PC-9 (cell line): ENCODE results near the gene POU2AF1. TPM values are rescaled to one million over a fixed set of nuclear protein-coding genes. Genes with fewer than 3 reads are reported as not detected.

Source experiments
- BruUV-seq: library from RNA; stranded (reverse); fragments of 400-500 nt; replicated peaks from 2 replicates; lab custom pipeline; 2021; lab: Mats Ljungman, UMichigan
- CTCF ChIA-PET: fragments of 300-600 bp; sonication (Branson Sonifier 250); formaldehyde crosslinking; loops from one replicate; lab custom pipeline; 2022; ENCODE audit warnings: antibody characterized with exemption; lab: Charles Lee
- POLR2A ChIA-PET: fragments of 300-600 bp; sonication (Branson Sonifier 250); formaldehyde crosslinking; loops from one replicate; lab custom pipeline; 2022; ENCODE audit warnings: antibody characterized with exemption; ENCODE audit not compliant: unreplicated experiment; lab: Charles Lee
- DNase-seq, 2 experiments: peaks; one replicate each; pipeline versions ENCODE4 v3.0.0 to v3.0.0-alpha.2; 2015 to 2022; ENCODE audit warnings: mixed read lengths in 1 of 2
- H2AFZ ChIP-seq: fragments of 200-600 bp; sonication (generic); 2 replicates; pipeline ENCODE4 v1.8.1; 2017; ENCODE audit warnings: antibody characterized with exemption
- H3F3A ChIP-seq: fragments of 200-600 bp; sonication (generic); 2 replicates; pipeline ENCODE4 v1.8.1; 2017; ENCODE audit warnings: antibody characterized with exemption, mild to moderate bottlenecking, low read depth; ENCODE audit not compliant: insufficient read depth
- H3K27ac ChIP-seq: fragments of 200-600 bp; sonication (generic); 2 replicates; pipeline ENCODE4 v1.6.1; 2016; ENCODE audit warnings: mixed run types
- H3K27me3 ChIP-seq: fragments of 200-600 bp; sonication (generic); 2 replicates; pipeline ENCODE4 v1.6.1; 2016; ENCODE audit warnings: low read depth, mixed run types; ENCODE audit not compliant: insufficient read depth
- H3K36me3 ChIP-seq: fragments of 200-600 bp; sonication (generic); 2 replicates; pipeline ENCODE4 v1.6.1; 2016; ENCODE audit warnings: low read depth, mixed run types
- H3K4me1 ChIP-seq: fragments of 200-600 bp; sonication (generic); replicated peaks from 2 replicates; pipeline ENCODE4 v1.6.1; 2016; ENCODE audit warnings: mixed run types; ENCODE audit not compliant: insufficient read depth
- H3K4me2 ChIP-seq: fragments of 200-600 bp; sonication (generic); 2 replicates; pipeline ENCODE4 v1.6.1; 2017; ENCODE audit warnings: mixed run types
- H3K4me3 ChIP-seq: fragments of 200-600 bp; sonication (generic); 2 replicates; pipeline ENCODE4 v1.6.1; 2016; ENCODE audit warnings: mixed run types
- H3K79me2 ChIP-seq: fragments of 200-600 bp; sonication (generic); 2 replicates; pipeline ENCODE4 v1.6.1; 2017; ENCODE audit warnings: low read depth, mixed run types
- H3K9me2 ChIP-seq: fragments of 200-600 bp; sonication (generic); 2 replicates; pipeline ENCODE4 v1.8.1; 2017; ENCODE audit warnings: mild to moderate bottlenecking; ENCODE audit not compliant: insufficient read depth
- H3K9me3 ChIP-seq: fragments of 200-600 bp; sonication (generic); 2 replicates; pipeline ENCODE4 v1.8.1; 2016; ENCODE audit warnings: low read depth; ENCODE audit not compliant: insufficient read depth
- H4K20me1 ChIP-seq: fragments of 200-600 bp; sonication (generic); 2 replicates; pipeline ENCODE4 v1.8.1; 2017; ENCODE audit not compliant: insufficient read depth
- EZH2 ChIP-seq: fragments of 200-600 bp; sonication (generic); IDR thresholded peaks from 2 replicates; pipeline ENCODE4 v1.8.0; 2017; ENCODE audit warnings: antibody characterized with exemption, low read depth
- intact Hi-C: fragments of 100-400 bp; cut with micrococcal nuclease; formaldehyde crosslinking; loops from one replicate; pipeline ENCODE4 v1.10.0; 2022; ENCODE audit not compliant: unreplicated experiment
- total RNA-seq: library from RNA; stranded (reverse); gene quantifications from 2 replicates; pipeline ENCODE4 v1.2.3, GENCODE V29; 2021
- TF ChIP-seq, protein P1 (sequence below): fragments of 200-600 bp; sonication (generic); conservative IDR thresholded peaks from 2 replicates; pipeline ENCODE4 v1.6.1; 2017; ENCODE audit warnings: mixed run types, antibody characterized with exemption, mild to moderate bottlenecking, moderate library complexity

The POU2AF1 gene
- total RNA-seq, 1 experiment from 2014 or later = 0.37 TPM

DNA sequence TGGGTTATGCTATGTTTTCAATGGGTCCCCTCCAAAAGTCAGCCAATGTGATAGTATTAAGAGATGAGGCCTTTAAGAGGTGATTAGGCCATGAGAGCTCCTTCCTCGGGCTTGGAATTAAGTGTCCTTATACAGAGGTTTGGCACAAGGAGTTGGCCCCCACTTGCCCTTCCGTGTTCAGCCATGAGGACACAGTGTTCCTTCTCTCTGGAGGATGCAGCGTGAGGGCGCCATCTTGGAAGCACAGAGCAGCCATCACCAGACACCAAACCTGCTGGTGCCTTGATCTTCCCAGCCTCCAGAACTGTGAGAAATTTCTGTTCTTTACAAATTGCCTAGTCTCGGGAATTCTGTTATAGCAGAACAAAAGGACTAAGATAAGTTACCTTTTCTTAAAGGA, 53.8 kb downstream of the POU2AF1 start:
- no peaks in the 10 kb centered on the region for H3K79me2 ChIP-seq
- no peaks in the 10 kb centered on the region for H4K20me1 ChIP-seq
- ChIA-PET POLR2A (no interaction called here), CTCF (no interaction called here)
- no peak overlapping the region for H3K4me3 ChIP-seq
- no TSS peak for BruUV-seq
- peaks cover 17% of the 10 kb centered on the region for H3F3A ChIP-seq
- H3K9me3 ChIP-seq = no peaks in the 10 kb centered on the region
- H3K9me2 ChIP-seq = no peaks in the 10 kb centered on the region
- no peak overlapping the region for H2AFZ ChIP-seq
- no peak overlapping the region for H3K27ac ChIP-seq
- TF ChIP-seq EZH2 = no peak
- TF ChIP-seq, protein P1, sequence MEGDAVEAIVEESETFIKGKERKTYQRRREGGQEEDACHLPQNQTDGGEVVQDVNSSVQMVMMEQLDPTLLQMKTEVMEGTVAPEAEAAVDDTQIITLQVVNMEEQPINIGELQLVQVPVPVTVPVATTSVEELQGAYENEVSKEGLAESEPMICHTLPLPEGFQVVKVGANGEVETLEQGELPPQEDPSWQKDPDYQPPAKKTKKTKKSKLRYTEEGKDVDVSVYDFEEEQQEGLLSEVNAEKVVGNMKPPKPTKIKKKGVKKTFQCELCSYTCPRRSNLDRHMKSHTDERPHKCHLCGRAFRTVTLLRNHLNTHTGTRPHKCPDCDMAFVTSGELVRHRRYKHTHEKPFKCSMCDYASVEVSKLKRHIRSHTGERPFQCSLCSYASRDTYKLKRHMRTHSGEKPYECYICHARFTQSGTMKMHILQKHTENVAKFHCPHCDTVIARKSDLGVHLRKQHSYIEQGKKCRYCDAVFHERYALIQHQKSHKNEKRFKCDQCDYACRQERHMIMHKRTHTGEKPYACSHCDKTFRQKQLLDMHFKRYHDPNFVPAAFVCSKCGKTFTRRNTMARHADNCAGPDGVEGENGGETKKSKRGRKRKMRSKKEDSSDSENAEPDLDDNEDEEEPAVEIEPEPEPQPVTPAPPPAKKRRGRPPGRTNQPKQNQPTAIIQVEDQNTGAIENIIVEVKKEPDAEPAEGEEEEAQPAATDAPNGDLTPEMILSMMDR = no peak
- no peaks in the 10 kb centered on the region for H3K36me3 ChIP-seq
- H3K27me3 ChIP-seq = no peaks in the 10 kb centered on the region
- intact Hi-C loops = no loop called here
- no peak overlapping the region for H3K4me2 ChIP-seq
- no peak for DNase-seq
- H3K4me1 ChIP-seq = peaks cover 47% of the 10 kb centered on the region

DNA sequence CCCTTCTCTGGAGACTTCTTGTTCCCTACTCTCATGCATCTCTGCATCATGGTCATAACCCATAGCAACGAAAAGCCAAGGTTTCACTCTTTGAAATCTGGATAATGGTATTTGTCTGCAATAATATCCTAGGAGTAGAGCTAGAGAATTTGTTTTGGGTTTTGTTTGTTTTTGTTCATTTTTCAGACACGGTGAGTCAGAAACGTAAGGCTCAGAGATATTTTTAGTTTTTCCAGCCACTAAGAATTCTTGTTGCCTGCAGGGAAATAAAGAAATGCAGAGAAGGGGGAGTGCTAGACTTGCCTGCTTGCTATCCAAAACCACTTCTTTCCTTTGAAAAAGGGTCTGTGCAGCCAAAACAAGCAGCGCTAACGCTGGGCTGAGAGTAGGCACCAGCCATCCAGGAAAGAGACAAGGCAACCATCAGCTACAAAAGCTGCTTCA, 54.8 kb downstream of the POU2AF1 start:
- Histone ChIP-seq H3K4me3 (no peak overlapping the region), H3K9me2 (no peaks in the 10 kb centered on the region), H3K4me1 (peaks cover 47% of the 10 kb centered on the region), H3K27ac (no peak overlapping the region), H3K9me3 (no peaks in the 10 kb centered on the region), H2AFZ (no peak overlapping the region), H3K79me2 (no peaks in the 10 kb centered on the region), H3F3A (peaks cover 17% of the 10 kb centered on the region), H3K4me2 (peak overlapping the region; percentile 48), H3K36me3 (no peaks in the 10 kb centered on the region), H4K20me1 (no peaks in the 10 kb centered on the region), H3K27me3 (no peaks in the 10 kb centered on the region)
- POLR2A ChIA-PET = interaction anchor here (0.6 to 0.7 kb wide), 2 partner anchors 21 to 32 kb away, joined by 3 read pairs; no protein-coding TSS in a partner anchor
- no peak for DNase-seq
- intact Hi-C loops = no loop called here
- no peak for TF ChIP-seq EZH2
- TF ChIP-seq, protein P1 = no peak
- BruUV-seq = no TSS peak
- CTCF ChIA-PET = interaction anchor here (0.6 kb wide), 1 partner anchor 432 kb away, joined by 4 read pairs; no protein-coding TSS in a partner anchor

DNA sequence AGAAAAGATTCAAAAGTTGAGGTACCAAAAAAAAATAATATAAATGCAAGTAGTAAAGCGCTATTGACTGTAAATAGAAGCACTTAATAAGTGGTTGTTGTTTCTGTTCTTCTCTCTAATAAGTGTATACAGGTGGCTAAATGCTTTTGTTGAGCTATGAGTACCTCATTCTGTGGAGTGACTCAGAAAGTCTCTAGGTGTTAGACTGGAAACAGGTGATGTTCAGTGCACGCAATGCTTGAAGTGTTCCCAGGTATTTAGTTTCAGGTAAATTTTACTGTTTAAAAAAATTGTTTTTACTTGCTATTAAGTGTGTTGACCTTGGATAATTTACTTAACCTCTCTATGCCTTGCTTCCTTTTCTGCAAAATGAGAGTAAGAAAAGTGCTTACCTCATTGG, 56.5 kb downstream of the POU2AF1 start:
- intact Hi-C loops = no loop called here
- H3K36me3 ChIP-seq = no peaks in the 10 kb centered on the region
- no peak overlapping the region for H3K4me3 ChIP-seq
- no peak overlapping the region for H2AFZ ChIP-seq
- H3K9me2 ChIP-seq = no peaks in the 10 kb centered on the region
- no peak overlapping the region for H3K27ac ChIP-seq
- H3K4me1 ChIP-seq = peaks cover 34% of the 10 kb centered on the region
- DNase-seq = peak in 1 of 2 experiments; percentile 72
- POLR2A ChIA-PET = no interaction called here
- no peaks in the 10 kb centered on the region for H3K27me3 ChIP-seq
- H3K9me3 ChIP-seq = no peaks in the 10 kb centered on the region
- CTCF ChIA-PET = no interaction called here
- no peaks in the 10 kb centered on the region for H3K79me2 ChIP-seq
- H4K20me1 ChIP-seq = no peaks in the 10 kb centered on the region
- BruUV-seq = no TSS peak
- no peak overlapping the region for H3K4me2 ChIP-seq
- H3F3A ChIP-seq = peaks cover 5% of the 10 kb centered on the region
- TF ChIP-seq, protein P1 = no peak
- TF ChIP-seq EZH2 = no peak
